IMR-90 (cell line): Measurements from ENCODE around the gene XPO4. TPM values are rescaled to one million over a fixed set of nuclear protein-coding genes. Genes with fewer than 3 reads are reported as not detected.

ENCODE experiments used
- ATAC-seq: fragments of 200-7000 bp; cut with Tn5 transposase; 2 replicates; pipeline ENCODE4 v1.9.1; 2020; ENCODE audit warnings: low read depth, mild to moderate bottlenecking, moderate library complexity
- BruUV-seq: library from RNA; stranded (reverse); fragments of 400-500 nt; replicated peaks from 2 replicates; lab custom pipeline; 2021; lab: Mats Ljungman, UMichigan
- CTCF ChIA-PET: fragments of 300-600 bp; formaldehyde crosslinking; extraction: SDS; loops from one replicate; lab custom pipeline; 2021; ENCODE audit warnings: antibody characterized with exemption; lab: Yijun Ruan, JAX
- POLR2A ChIA-PET: fragments of 300-600 bp; sonication (Branson Sonifier 250); formaldehyde crosslinking; loops from one replicate; lab custom pipeline; 2022; ENCODE audit warnings: antibody characterized with exemption; ENCODE audit not compliant: unreplicated experiment; lab: Charles Lee
- DNase-seq: peaks from one replicate; pipeline ENCODE4 v3.0.0; 2013
- H2AFZ ChIP-seq: replicated peaks from 2 replicates; pipeline ENCODE3; 2013; ENCODE audit warnings: low read length, mild to moderate bottlenecking; ENCODE audit not compliant: poor library complexity
- H2AK5ac ChIP-seq: 2 replicates; pipeline ENCODE4 v1.6.1; 2013; ENCODE audit warnings: low read depth, low read length, inconsistent platforms
- H2AK9ac ChIP-seq: replicated peaks from 2 replicates; pipeline ENCODE3; 2013; ENCODE audit warnings: mild to moderate bottlenecking, low read depth, low read length, moderate library complexity; ENCODE audit not compliant: poor library complexity
- H2BK120ac ChIP-seq: 2 replicates; pipeline ENCODE4 v1.6.1; 2013; ENCODE audit warnings: low read depth, low read length, inconsistent platforms
- H2BK15ac ChIP-seq: 3 replicates; pipeline ENCODE4 v1.6.1; 2013; ENCODE audit warnings: low read depth, low read length, inconsistent platforms
- H2BK20ac ChIP-seq: 2 replicates; pipeline ENCODE4 v1.6.1; 2013; ENCODE audit warnings: low read depth, mild to moderate bottlenecking, inconsistent platforms, low read length, moderate library complexity
- H2BK5ac ChIP-seq: 2 replicates; pipeline ENCODE4 v1.6.1; 2013; ENCODE audit warnings: mild to moderate bottlenecking, low read depth, low read length, inconsistent platforms; ENCODE audit not compliant: poor library complexity, severe bottlenecking
- H3K14ac ChIP-seq: replicated peaks from 2 replicates; pipeline ENCODE4 v1.6.1; 2013; ENCODE audit warnings: low read depth, low read length, inconsistent platforms
- H3K18ac ChIP-seq: 2 replicates; pipeline ENCODE4 v1.6.1; 2013; ENCODE audit warnings: low read depth, low read length, control low read depth
- H3K23ac ChIP-seq: 2 replicates; pipeline ENCODE4 v1.6.1; 2013; ENCODE audit warnings: low read depth, low read length, inconsistent platforms
- H3K27ac ChIP-seq: 2 replicates; pipeline ENCODE4 v1.5.1; 2013; ENCODE audit warnings: mild to moderate bottlenecking, control low read depth, low read length; ENCODE audit not compliant: insufficient read depth
- H3K27me3 ChIP-seq: 2 replicates; pipeline ENCODE4 v1.6.1; 2013; ENCODE audit warnings: low read length; ENCODE audit not compliant: control insufficient read depth, insufficient read depth
- H3K36me3 ChIP-seq: 2 replicates; pipeline ENCODE4 v1.6.1; 2013; ENCODE audit warnings: low read length, mixed read lengths; ENCODE audit not compliant: control insufficient read depth, insufficient read depth
- H3K4ac ChIP-seq: 2 replicates; pipeline ENCODE4 v1.6.1; 2013; ENCODE audit warnings: low read depth, low read length, inconsistent platforms
- H3K4me1 ChIP-seq: 2 replicates; pipeline ENCODE4 v1.6.1; 2013; ENCODE audit warnings: low read length, mixed read lengths; ENCODE audit not compliant: control insufficient read depth, insufficient read depth
- H3K4me2 ChIP-seq: 2 replicates; pipeline ENCODE4 v1.6.1; 2013; ENCODE audit warnings: low read depth, mild to moderate bottlenecking, control low read depth, low read length, moderate library complexity
- H3K4me3 ChIP-seq: 2 replicates; pipeline ENCODE4 v1.5.1; 2013; ENCODE audit warnings: low read depth, mild to moderate bottlenecking, control low read depth, low read length, moderate library complexity; ENCODE audit not compliant: insufficient read depth
- H3K56ac ChIP-seq: 2 replicates; pipeline ENCODE4 v1.6.1; 2013; ENCODE audit warnings: low read length, inconsistent platforms; ENCODE audit not compliant: insufficient read depth; ENCODE audit errors: extremely low read depth
- H3K79me1 ChIP-seq, 2 experiments: 2 replicates each; pipeline ENCODE4 v1.6.1; 2013; ENCODE audit warnings: low read length in 2 of 2, inconsistent platforms in 1 of 2, low read depth in 1 of 2
- H3K9ac ChIP-seq: 2 replicates; pipeline ENCODE4 v1.6.1; 2013; ENCODE audit warnings: low read depth, low read length, control low read depth
- H3K9me1 ChIP-seq: 2 replicates; pipeline ENCODE4 v1.6.1; 2013; ENCODE audit warnings: low read length, inconsistent platforms; ENCODE audit not compliant: insufficient read depth
- H3K9me3 ChIP-seq: 2 replicates; pipeline ENCODE4 v1.6.1; 2013; ENCODE audit warnings: low read length; ENCODE audit not compliant: control insufficient read depth, insufficient read depth
- H4K20me1 ChIP-seq: 2 replicates; pipeline ENCODE4 v1.6.1; 2013; ENCODE audit warnings: low read length, inconsistent platforms; ENCODE audit not compliant: insufficient read depth
- H4K5ac ChIP-seq: 2 replicates; pipeline ENCODE4 v1.6.1; 2013; ENCODE audit warnings: mild to moderate bottlenecking, low read depth, low read length, control low read depth
- H4K8ac ChIP-seq, 2 experiments: 2 replicates each; pipeline ENCODE4 v1.6.1; 2013; ENCODE audit warnings: low read depth in 2 of 2, low read length in 2 of 2, control low read depth in 1 of 2, inconsistent platforms in 1 of 2
- H4K91ac ChIP-seq: 2 replicates; pipeline ENCODE4 v1.6.1; 2013; ENCODE audit warnings: low read depth, low read length, inconsistent platforms; ENCODE audit not compliant: insufficient read depth
- CEBPB ChIP-seq: IDR thresholded peaks from 2 replicates; pipeline ENCODE4 v1.6.1; 2012; ENCODE audit warnings: low read depth, low read length, improper control_type of control experiment
- CHD1 ChIP-seq: IDR thresholded peaks from 2 replicates; pipeline ENCODE4 v1.6.1; 2012; ENCODE audit warnings: low read depth, low read length, improper control_type of control experiment
- MAFK ChIP-seq: IDR thresholded peaks from 2 replicates; pipeline ENCODE4 v1.6.1; 2012; ENCODE audit warnings: low read depth, low read length, improper control_type of control experiment
- MAZ ChIP-seq: IDR thresholded peaks from 2 replicates; pipeline ENCODE4 v1.6.1; 2012; ENCODE audit warnings: low read depth, mild to moderate bottlenecking, low read length, improper control_type of control experiment, moderate library complexity, borderline replicate concordance
- MXI1 ChIP-seq: IDR thresholded peaks from 2 replicates; pipeline ENCODE4 v1.6.1; 2012; ENCODE audit warnings: low read depth, mild to moderate bottlenecking, low read length, moderate library complexity, borderline replicate concordance
- NFE2L2 ChIP-seq: fragments of 150-350 bp; IDR thresholded peaks from 2 replicates; pipeline ENCODE4 v1.6.1; 2016; ENCODE audit warnings: low read depth, mild to moderate bottlenecking, low read length
- POLR2A ChIP-seq: IDR thresholded peaks from 2 replicates; pipeline ENCODE4 v1.6.1; 2012; ENCODE audit warnings: mild to moderate bottlenecking, low read depth, low read length
- RFX5 ChIP-seq: IDR thresholded peaks from 2 replicates; pipeline ENCODE4 v1.8.0; 2012; ENCODE audit warnings: low read depth, mild to moderate bottlenecking, low read length, moderate library complexity
- SMC3 ChIP-seq: fragments of 150-350 bp; IDR thresholded peaks from 2 replicates; pipeline ENCODE4 v1.6.1; 2016; ENCODE audit warnings: low read depth, mild to moderate bottlenecking, antibody characterized with exemption, low read length, moderate library complexity
- WGBS, 2 experiments: methylation state at CpG; one replicate each; pipeline versions ENCODE4 v1.1.5 to v1.1.7; 2013; ENCODE audit warnings: missing lambda C conversion rate in 2 of 2; ENCODE audit not compliant: insufficient read length in 1 of 2; ENCODE audit errors: extremely low coverage in 2 of 2; 5-methylcytosine and 5-hydroxymethylcytosine counted together
- dilution Hi-C: fragments of 300-500 bp; cut with HindIII; formaldehyde crosslinking; loops from one replicate; pipeline ENCODE4 v1.14.3; 2018; ENCODE audit warnings: low sequenced_read_pairs; ENCODE audit not compliant: unreplicated experiment
- in situ Hi-C: fragments of 300-500 bp; cut with MboI; formaldehyde crosslinking; loops from 3 replicates; pipeline ENCODE4 v1.14.3; 2019; ENCODE audit warnings: low sequenced_read_pairs, inconsistent platforms, mixed read lengths
- intact Hi-C: fragments of 100-400 bp; cut with micrococcal nuclease; formaldehyde crosslinking; loops from 2 replicates; pipeline ENCODE4 v1.10.0; 2022
- polyA plus RNA-seq, 3 experiments: library from polyadenylated mRNA; depleted of rRNA; stranded (reverse); fragments of >200 nt; gene quantifications; 2 replicates each; pipeline ENCODE4 v1.2.3, GENCODE V29; 2012; ENCODE audit warnings: low replicate concordance in 1 of 3
- total RNA-seq: library from RNA; depleted of rRNA; stranded (reverse); fragments of >200 nt; gene quantifications from 2 replicates; pipeline ENCODE4 v1.2.3, GENCODE V29; 2012
- TF ChIP-seq, protein P1 (sequence below): fragments of 150-350 bp; IDR thresholded peaks from 2 replicates; pipeline ENCODE4 v1.6.1; 2016; ENCODE audit warnings: low read depth, mild to moderate bottlenecking, low read length, moderate library complexity, borderline replicate concordance
- TF ChIP-seq, protein P2 (sequence below): conservative IDR thresholded peaks from 2 replicates; pipeline ENCODE4 v1.5.1; 2012; ENCODE audit warnings: mild to moderate bottlenecking, low read depth, low read length, improper control_type of control experiment

XPO4 gene
- total and polyA plus RNA-seq, 2 of the 4 experiments (the other 2 are of a cell fraction): 5.0 to 21.1 TPM

DNA sequence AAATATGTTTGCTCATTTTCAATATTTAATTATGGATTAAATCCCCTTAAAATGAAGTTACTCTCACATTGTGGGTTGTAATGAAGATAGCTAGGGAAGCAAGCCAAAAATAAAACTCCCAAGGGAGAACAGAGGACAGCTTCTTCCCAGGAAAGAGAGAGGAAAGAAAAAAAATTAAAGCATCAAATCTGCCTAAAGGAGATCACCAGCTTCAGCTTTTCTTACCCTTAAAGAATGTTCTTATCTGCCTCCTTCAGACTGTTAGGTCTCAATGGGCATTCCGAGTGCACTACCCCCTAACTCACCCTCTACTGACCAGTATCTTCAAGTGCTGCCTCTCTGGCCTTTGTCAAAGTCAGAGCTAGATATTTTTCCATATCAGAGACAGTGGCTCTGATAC lies 55.2 kb downstream of the XPO4 start:
- intact Hi-C loops: no loop called here
- CTCF ChIA-PET: interaction anchor here (1.1 to 2.2 kb wide), 2 partner anchors 19 to 355 kb away, joined by 3 to 7 read pairs; no protein-coding TSS in a partner anchor

More for the DNA sequence above, 55.2 kb downstream of the XPO4 start:
- Histone ChIP-seq H2AFZ (no peak overlapping the region), H2AK5ac (no peak overlapping the region), H3K27ac (no peak overlapping the region), H4K8ac (no peak overlapping the region), H2AK9ac (no peak overlapping the region), H3K56ac (no peak overlapping the region), H3K27me3 (no peaks in the 10 kb centered on the region), H2BK15ac (no peak overlapping the region), H2BK20ac (no peak overlapping the region), H3K36me3 (0 out of 2 replicates have a peak, but pooled peaks cover 1% of the 10 kb centered on the region), H3K23ac (no peak overlapping the region), H2BK5ac (no peak overlapping the region), H3K18ac (no peak overlapping the region), H4K20me1 (no peaks in the 10 kb centered on the region), H3K4me2 (no peak overlapping the region), H3K79me1 (peaks cover 6% of the 10 kb centered on the region in 2 experiments; a peak in 1 of 4 replicates), H3K9me3 (no peaks in the 10 kb centered on the region), H3K4ac (no peak overlapping the region), H3K4me3 (no peak overlapping the region), H4K91ac (no peak overlapping the region), H2BK120ac (no peak overlapping the region), H3K9me1 (0 out of 2 replicates have a peak, but pooled peaks cover 3% of the 10 kb centered on the region), H4K5ac (no peak overlapping the region), H3K9ac (no peak overlapping the region), H3K14ac (no peak overlapping the region), H3K4me1 (peaks cover 3% of the 10 kb centered on the region; the same call in 1 of the 2 replicates)
- dilution Hi-C loops (loop anchor here (10.0 kb wide), 1 partner anchor 652 kb away; the partner anchor contains the start of gene GJB2), in situ Hi-C loops (loop anchor here (25.0 kb wide), 1 partner anchor 660 kb away; the partner anchor contains the start of gene GJB2)
- DNase-seq (no peak), ATAC-seq (no peak)
- no TSS peak for BruUV-seq
- POLR2A ChIA-PET: no interaction called here
- no CpG with 5 or more reads among the region's 1 CpG for WGBS, 2 experiments
- TF ChIP-seq, protein P1, sequence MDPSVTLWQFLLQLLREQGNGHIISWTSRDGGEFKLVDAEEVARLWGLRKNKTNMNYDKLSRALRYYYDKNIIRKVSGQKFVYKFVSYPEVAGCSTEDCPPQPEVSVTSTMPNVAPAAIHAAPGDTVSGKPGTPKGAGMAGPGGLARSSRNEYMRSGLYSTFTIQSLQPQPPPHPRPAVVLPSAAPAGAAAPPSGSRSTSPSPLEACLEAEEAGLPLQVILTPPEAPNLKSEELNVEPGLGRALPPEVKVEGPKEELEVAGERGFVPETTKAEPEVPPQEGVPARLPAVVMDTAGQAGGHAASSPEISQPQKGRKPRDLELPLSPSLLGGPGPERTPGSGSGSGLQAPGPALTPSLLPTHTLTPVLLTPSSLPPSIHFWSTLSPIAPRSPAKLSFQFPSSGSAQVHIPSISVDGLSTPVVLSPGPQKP: no peak
- TF ChIP-seq CHD1 (no peak), RFX5 (no peak), POLR2A (no peak), MAZ (no peak), SMC3 (no peak), MAFK (no peak), NFE2L2 (no peak), CEBPB (no peak), MXI1 (no peak)
- TF ChIP-seq, protein P2, sequence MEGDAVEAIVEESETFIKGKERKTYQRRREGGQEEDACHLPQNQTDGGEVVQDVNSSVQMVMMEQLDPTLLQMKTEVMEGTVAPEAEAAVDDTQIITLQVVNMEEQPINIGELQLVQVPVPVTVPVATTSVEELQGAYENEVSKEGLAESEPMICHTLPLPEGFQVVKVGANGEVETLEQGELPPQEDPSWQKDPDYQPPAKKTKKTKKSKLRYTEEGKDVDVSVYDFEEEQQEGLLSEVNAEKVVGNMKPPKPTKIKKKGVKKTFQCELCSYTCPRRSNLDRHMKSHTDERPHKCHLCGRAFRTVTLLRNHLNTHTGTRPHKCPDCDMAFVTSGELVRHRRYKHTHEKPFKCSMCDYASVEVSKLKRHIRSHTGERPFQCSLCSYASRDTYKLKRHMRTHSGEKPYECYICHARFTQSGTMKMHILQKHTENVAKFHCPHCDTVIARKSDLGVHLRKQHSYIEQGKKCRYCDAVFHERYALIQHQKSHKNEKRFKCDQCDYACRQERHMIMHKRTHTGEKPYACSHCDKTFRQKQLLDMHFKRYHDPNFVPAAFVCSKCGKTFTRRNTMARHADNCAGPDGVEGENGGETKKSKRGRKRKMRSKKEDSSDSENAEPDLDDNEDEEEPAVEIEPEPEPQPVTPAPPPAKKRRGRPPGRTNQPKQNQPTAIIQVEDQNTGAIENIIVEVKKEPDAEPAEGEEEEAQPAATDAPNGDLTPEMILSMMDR: no peak
